Erythroblast (primary cell): ENCODE data around the gene ACTG2.

Source experiments
- DNase-seq, 2 experiments: peaks; one replicate each; lab custom pipeline; 2025; lab: John Stamatoyannopoulos, UW
- GATA1 ChIP-seq: IDR thresholded peaks from 2 replicates; pipeline ENCODE4 v1.6.1; 2011; ENCODE audit warnings: low read depth, mild to moderate bottlenecking, control low read depth, low read length, moderate library complexity
- POLR2A ChIP-seq: IDR thresholded peaks from 2 replicates; pipeline ENCODE4 v1.6.1; 2011; ENCODE audit warnings: mild to moderate bottlenecking, low read length

The ACTG2 gene

GRCh38 chr2:73914667-73915066 is 21.9 kb downstream of the ACTG2 start:
- DNase-seq, result no peak
- no peak for TF ChIP-seq GATA1
- TF ChIP-seq POLR2A, result no peak

- no peak for TF ChIP-seq GATA1
These were observed 22.7 kb downstream of the ACTG2 start for GRCh38 chr2:73915437-73915993.

GRCh38 chr2:73916666-73917065 is 23.9 kb downstream of the ACTG2 start:
- DNase-seq, result no peak
- TF ChIP-seq POLR2A, result no peak
- TF ChIP-seq GATA1, result no peak

More at GRCh38 chr2:73915437-73915993, 22.7 kb downstream of the ACTG2 start:
- no peak for DNase-seq

- TF ChIP-seq POLR2A, result no peak
These were observed 24.5 kb downstream of the ACTG2 start for GRCh38 chr2:73917296-73917695.

GRCh38 chr2:73917696-73918207 is 24.9 kb downstream of the ACTG2 start:
- no peak for DNase-seq
- no peak for TF ChIP-seq POLR2A
- no peak for TF ChIP-seq GATA1

More at GRCh38 chr2:73917296-73917695, 24.5 kb downstream of the ACTG2 start:
- DNase-seq, result no peak

GRCh38 chr2:73918856-73919255 is 26.0 kb downstream of the ACTG2 start:
- no peak for DNase-seq
- TF ChIP-seq GATA1 (no peak), POLR2A (no peak)

GRCh38 chr2:73919596-73920228 is 26.9 kb downstream of the ACTG2 start:
- TF ChIP-seq POLR2A, result no peak
- TF ChIP-seq GATA1, result no peak
- no peak for DNase-seq

GRCh38 chr2:73920577-73921545 is 28.1 kb downstream of the ACTG2 start:
- peak; percentile 76 for DNase-seq
- TF ChIP-seq POLR2A (no peak), GATA1 (no peak)

- DNase-seq, result no peak
- TF ChIP-seq GATA1 (no peak), POLR2A (no peak)
These were observed 28.8 kb downstream of the ACTG2 start for GRCh38 chr2:73921581-73921980.

- no peak for TF ChIP-seq GATA1
- no peak for TF ChIP-seq POLR2A
- DNase-seq, result peak in 1 of 2 experiments; percentile 11
These were observed 29.9 kb downstream of the ACTG2 start for GRCh38 chr2:73922681-73923080.

GRCh38 chr2:73925033-73925704 is 32.4 kb downstream of the ACTG2 start:
- DNase-seq, result peak; percentile 33 to 46
- TF ChIP-seq GATA1 (no peak), POLR2A (no peak)

- TF ChIP-seq GATA1, result no peak
- no peak for TF ChIP-seq POLR2A
- DNase-seq, result peak; percentile 16 to 49
These were observed 33.2 kb downstream of the ACTG2 start for GRCh38 chr2:73925853-73926492.
